T-helper 9 cell (primary cell): ENCODE data around the gene SSC5D.
A peak's percentile ranks its signal among the peaks of the same experiment; 100 is the strongest.
"Not testable (repeated sequence)": the region's sequence is repeated elsewhere in the genome, so short reads cannot be mapped to it uniquely, and the experiment has no call there.

Experiments
- DNase-seq: peaks from one replicate; pipeline ENCODE4 v3.0.0-alpha.2; 2020

Gene SSC5D

DNA sequence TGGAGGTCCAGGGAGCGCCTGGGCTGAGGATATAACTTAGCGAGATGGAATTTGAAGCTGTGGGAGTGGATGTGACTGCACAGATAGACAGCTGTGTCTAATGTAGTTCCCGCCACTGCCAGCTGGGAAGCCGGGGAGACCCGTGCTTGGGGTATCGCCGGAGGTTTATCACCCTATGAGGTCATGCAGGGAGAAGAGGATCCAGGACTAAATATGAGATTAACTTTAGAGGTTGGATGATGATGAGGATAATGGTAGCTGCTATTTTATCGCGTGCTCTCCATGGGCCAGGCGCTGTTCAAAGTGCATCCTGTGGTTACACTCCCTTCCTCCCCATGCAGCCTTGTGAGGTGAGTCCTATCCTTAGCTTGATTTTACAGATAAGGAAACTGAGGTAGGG lies 19.9 kb downstream of the SSC5D start:
- DNase-seq: no peak

- peak; percentile 87 for DNase-seq
Measured at GRCh38 chr19:55516878-55517620, 28.8 kb downstream of the SSC5D start.

DNA sequence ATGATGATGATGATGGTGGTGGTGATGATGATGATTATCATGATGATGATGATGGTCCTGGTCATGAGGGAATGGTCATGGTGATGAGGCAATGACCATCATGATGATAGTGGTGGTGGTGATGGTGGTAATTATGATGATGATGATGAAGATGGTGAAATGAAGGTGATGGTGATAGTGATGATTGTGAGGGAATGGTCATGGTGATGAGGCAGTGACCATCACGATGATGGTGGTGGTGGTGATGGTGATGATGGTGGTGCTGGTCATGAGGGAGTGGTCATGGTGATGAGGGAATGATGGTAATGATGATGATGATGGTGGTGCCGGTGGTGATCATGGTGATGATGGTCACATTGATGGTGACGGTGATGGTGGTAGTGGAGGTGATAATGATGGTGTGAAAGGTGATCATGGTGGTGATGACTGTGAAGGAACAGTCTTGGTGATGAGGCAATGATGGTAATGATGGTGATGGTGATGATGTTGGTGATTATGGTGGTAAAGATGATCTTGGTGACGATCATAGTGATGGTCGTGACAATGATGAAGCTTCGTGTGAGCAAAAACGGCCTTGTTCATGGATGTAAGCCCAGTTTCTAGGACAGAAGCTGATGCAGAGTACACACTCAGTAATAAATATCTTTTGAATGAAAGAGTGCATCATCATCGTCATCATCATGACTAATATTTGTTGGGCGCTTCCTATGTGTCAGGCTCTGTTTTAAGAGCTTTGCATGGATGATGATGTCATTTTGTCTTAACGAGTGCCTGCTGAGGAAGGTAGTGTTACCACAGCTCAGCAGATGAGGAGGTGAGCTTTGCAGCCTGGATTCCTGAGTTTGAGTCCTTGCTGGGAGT lies 31.4 kb downstream of the SSC5D start:
- no peak for DNase-seq

GRCh38 chr19:55520691-55521292 lies 32.6 kb downstream of the SSC5D start:
- no peak for DNase-seq

DNA sequence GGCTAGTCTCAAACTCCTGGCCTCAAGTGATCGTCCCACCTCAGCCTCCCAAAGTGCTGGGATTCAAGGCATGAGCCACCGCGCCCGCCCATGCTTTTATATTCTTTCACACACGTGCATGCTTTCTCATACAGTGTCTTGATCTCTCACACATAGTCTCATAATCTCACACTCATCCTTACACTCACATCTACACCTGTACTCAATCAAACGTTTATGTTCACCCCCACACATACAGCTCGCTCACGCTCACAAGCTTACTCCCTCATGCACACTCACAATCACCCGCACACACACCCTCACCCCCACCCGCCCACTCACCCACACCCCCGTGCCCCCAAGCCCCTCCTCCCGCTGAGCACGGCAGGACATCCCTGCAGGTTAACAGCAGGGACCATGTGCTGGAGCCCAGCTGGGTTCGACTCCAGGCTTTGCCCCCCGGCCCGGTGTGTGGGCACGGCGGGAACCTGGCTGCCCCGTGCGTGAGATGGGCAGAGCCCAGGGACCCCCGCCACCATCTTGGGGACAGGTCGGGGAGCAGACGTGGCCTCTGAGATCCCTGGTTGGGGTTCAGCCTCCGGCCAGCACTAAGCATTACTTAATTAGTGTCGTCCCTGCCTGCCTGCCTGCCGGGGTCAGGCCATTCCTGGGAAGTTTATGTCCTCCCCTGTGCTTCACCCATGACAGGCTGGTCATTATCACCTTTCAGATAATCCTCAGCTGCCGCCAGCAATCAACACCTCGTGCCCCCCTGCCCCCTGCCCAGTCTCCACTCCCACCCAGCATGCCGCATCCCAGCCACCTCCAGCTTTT lies 37.3 kb downstream of the SSC5D start:
- no peak for DNase-seq

DNA sequence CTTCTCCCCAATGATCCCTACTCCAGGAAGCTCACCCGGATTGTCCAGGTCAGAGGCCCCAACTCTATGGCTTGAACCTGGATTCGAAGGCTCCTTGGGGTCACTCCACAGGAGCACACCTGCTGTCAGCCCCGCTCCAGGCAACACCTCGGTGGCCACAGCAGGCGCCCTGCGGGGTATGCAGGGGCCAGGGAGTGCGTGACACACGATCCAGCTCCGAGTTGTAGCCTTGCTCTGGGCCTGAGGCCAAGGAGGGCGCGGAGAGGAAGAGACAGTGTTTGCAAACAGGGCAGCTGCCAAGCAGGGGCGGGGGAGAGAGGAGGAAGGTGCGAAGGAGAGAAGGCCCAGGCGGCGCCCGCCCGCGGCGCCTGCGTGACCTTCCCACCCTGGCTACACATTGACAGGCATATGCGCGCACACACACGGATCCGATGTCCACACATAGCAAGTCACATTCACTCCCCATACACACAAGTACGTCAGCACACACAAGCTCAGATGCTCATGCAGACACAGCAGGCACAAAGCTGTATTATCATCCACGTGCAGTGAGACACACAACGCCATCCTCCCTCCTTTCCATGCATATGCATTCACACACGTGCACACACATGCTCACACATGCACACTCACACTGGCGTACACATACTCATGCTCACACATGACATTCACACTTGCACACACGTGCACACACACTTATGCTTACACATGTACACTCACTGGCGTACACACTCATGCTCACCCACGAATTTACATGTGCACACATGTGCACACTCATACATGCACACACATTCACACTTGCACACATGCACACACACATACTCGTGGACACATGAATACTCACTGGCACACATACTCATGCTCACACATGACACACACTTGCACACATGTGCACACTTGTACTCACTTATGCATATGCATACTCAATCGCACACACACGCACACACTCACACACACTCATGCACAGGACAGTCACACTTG lies 38.3 kb downstream of the SSC5D start:
- DNase-seq: no peak

- no peak for DNase-seq
Measured at GRCh38 chr19:55527197-55528029, 39.2 kb downstream of the SSC5D start.

DNA sequence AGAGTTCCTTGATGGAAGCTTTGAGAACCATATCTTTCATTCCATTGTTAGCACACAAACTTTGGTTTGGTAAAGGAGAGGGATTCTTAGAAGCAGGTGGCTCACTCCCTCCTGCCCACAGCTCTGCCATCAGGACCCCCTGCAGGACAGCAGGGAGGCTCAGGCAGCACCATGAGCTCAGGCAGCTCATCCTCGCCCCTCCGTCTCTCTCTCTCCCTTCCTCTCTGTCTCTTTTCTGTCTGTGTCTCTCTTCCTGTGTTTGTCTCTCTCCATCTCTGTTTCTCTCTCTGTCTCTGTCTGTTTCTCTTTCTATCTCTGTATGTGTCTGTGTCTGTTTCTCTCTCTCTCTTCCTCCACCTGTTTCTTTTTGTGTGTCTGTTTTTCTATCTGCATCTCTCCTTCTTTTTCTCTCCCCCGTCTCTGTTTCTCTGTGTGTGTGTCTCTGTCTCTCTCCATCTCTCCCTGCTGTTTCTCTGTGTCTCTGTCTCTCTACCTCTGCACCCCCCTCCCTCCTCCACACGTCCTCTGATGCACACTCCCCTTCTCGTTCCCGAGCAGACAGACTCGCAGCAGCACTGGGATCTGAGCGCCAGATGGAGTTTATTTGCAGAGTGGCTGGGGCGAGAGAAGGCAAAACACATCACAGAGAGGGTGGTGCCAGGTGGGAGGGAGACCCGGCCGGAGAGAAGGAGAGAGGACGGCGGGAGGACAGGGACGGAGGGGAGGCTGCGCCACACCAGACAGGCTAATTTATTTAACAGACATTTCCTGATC lies 40.0 kb downstream of the SSC5D start:
- DNase-seq: no peak

DNA sequence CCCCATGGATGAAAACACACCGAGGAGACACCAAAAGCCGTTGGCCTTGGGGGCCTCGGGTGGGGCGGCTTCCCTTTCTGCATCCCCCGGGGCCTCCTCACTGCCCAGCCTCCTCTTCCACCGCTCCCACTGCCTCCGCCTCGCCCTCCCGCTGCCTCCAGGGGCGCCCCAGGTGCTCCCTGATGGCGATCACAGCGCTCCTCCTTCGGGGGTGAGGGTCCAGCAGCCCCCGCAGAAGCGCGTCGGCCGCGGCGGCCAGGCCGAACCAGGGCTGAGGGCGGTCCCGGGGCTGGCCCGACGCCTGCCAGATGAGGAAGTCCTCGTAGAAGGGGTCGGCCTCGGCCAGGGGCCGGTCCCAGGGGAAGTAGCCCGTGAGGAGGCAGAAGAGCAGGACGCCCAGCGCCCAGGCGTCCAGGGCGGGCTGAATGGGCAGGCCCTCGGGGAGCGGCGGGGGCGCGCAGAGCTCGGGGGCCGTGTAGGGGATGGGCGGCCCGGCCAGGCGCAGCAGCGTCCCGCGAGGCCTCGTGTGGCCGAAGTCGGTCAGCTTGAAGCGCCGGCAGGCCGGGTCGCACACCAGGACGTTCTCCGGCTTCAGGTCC lies 41.5 kb downstream of the SSC5D start:
- no peak for DNase-seq

DNA sequence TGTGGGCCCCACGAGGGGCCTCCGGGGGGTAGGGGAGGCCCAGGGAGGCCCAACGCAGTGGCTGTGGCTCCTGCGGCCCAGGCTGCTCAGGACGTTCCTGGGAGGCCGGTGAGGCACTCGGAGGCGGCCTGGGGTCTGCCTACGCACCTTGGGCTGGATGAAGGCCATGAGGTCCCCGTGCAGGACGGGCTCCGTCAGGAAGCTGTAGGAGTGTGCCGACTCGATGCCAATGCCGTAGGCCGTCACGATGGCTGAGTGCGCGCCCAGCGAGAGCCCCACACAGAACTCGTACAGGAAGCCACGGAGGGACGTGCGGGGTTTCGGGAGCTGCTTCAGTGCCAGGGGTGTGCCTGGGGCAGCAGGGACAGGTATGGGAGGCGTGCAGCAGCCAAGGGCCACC lies 42.8 kb downstream of the SSC5D start:
- DNase-seq: no peak

GRCh38 chr19:55534280-55534679 lies 46.0 kb downstream of the SSC5D start:
- DNase-seq: not testable (repeated sequence)

DNA sequence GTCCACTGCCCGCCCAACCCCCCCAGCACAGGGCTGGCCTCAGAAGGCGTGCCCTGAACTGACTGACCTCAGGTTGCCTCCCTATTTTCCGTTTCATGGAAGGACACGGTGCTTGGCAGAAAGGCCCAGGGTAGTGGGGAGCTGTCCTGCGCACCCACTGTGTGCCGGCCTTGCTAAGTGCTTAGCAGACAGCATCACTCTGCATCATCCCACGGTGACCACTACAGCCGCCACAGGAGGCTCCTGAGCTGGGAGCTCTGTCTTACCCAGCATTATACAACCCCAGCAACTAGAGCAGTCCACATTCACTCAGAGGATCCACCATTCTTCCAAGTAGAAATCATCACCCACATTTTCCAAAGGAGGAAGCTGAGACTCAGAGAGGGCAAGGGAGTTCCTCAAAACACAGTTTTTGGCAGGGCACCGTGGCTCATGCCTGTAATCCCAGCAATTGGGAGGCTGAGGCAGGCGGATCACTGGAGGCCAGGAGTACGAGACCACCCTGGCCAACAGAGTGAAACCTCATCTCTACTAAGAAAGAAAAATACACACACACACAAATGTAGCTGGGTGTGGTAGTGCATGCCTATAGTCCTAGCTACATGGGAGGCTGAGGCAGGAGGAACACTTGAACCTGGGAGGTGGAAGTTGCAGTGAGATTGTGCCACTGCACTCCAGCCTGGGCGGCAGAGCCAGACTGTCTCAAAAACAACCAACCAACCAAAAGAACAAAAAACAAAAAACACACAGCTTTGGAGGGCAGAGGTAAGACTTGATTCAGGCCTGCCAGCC lies 47.1 kb downstream of the SSC5D start:
- no peak for DNase-seq

GRCh38 chr19:55535965-55536350 lies 47.7 kb downstream of the SSC5D start:
- no peak for DNase-seq

DNA sequence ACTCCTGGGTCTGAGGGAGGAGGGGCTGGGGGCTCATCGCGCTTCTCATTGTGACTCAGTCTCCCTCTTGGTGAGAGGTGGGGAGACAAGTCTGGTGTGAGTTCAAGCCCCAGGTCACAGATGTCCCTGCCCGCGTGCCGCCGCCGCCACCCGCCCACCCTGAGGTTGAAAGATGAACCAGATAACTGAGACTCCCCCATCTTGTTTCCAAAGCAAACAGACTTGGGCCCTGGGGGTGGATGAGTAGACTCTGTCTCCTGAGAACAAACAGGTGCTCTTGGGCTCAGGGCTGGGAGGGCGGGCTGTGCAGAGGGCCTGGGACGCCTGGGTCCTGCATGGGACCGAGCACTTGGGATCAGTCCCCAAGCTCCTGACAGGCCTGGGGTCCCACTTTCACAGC lies 48.1 kb downstream of the SSC5D start:
- DNase-seq: no peak

DNA sequence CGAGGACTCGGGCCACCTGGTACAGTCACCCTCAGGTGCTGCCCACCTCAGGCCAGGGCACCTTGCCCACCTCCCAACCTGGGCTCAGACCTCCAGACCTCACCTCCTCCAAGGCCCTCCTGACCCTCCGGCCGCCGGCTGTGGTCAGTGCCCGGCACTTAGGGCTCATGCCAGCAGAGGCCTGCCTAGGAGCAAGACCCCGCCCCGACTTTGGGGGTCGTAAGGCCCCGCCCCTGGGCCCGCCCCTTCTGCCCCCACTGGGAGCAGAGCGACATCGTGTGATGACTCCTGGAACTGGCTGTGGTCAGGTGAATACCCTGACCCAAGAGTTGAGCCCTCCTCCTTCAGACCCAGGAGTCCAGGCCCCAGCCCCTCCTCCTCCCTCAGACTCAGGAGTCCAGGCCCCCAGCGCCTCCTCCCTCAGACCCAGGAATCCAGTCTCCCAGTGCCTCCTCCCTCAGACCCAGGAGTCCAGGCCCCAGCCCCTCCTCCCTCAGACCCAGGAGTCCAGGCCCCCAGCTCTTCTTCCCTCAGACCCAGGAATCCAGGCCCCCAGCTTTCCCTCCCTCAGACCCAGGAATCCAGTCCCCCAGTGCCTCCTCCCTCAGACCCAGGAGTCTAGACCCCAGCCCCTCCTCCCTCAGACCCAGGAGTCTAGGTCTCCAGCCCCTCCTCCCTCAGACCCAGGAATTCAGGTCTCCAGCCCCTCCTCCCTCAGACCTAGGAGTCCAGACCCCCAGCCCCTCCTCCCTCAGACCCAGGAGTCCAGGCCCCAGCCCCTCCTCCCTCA lies 48.9 kb downstream of the SSC5D start, which contains the start of gene SBK2:
SBK2 (minus strand) TSS at position 183 of the 790 bp plus-strand sequence. CDS start 839 bp downstream, outside the sequence.
- no peak for DNase-seq

DNA sequence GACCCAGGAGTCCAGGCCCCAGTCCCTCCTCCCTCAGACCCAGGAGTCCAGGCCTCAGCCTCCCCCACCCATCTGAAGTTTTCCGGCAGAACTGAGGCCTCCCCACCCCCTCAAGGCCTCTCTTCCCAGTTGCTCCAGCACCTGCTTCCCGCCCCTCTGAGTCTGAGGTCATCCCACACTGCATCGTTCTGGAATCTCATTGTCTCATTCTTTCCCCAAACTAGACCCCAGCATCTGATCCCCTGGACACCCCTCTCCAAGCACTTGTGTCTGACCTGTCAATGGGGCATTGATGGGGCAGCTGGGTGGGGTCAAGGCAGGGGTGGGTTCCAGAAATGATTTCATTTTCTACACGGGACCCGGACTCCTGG lies 49.5 kb downstream of the SSC5D start:
- DNase-seq: no peak

DNA sequence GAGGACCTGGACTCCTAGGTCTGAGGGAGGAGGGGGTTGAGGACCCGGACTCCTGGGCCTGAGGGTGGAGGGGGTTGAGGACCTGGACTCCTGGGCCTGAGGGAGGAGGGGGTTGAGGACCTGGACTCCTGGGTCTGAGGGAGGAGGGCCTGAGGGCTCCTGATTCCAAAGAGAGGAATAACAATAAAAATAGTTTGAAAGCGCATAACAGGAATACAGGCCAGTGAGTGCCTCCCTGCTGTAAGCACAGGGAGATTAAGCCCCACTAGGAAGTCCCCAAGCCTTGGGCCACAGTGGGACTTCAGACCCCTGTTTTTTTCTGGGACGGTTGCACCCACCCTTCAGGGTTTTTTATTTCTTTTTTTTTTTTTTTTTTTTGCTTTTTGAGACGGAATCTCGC lies 49.9 kb downstream of the SSC5D start:
- no peak for DNase-seq
